ENCODE data around the gene C19orf85.

GRCh38 chr19:55504981-55505380 is 40.4 kb upstream of the C19orf85 start:
- no peak for TF ChIP-seq CTCF (IDR thresholded peaks at IDR 0.05)
- TF ChIP-seq POLR2A (IDR thresholded peaks at IDR 0.05), result no peak

Data from heart left ventricle (tissue), 13 donors.